Hypothalamus (tissue), 51 donors: Measurements from ENCODE around the gene RHCG.

Experiments
- DNase-seq, 51 donors: peaks; one replicate each; lab custom pipeline; 2025; lab: John Stamatoyannopoulos, UW

Gene RHCG

DNA sequence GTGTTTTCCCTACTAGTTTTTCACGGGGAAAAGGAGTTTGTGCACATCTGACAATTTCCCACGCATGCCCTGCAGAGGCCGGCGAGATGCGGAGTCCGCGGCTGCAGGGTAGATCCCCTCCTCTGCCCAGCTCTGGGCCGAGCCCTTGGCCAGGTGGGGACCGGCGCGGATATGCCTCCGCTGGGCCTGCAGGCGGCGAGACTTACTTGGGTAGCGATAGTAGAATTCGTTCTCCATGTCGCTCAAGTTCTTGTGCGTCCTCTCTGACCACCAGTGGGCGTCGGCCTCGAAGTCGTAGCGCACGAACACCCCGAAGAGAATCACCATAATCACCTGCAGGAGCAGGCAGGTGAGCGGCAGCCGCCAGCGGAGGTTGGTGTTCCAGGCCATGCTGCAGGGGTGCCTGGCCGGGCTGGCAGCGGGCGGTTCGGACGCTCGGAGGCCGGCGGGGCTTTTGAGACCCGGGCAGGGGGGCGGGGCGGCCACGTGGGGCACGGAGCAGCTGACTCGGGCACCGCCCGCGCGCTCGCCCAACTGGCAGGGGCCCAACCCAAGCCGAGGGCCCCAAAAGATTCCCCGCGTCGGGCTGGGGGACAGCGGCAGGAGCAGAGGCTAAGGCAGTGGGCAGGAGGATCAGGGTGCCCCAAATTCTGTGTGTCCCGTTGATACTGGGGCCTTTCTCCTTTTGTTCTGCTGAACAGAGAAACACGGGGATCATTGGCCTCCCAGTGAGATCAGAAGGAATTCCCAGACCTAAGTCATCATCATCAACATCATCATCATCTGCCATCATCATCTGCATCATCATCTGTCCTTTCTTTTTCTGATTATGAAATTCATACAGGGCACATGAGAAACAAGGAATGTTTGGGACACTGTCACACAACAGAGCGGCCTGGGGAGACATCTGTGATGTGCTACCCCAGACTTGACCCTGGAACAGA is at the start of gene RHCG:
Gene RHCG (minus strand): TSS at position 429 of the 944 bp plus-strand sequence. CDS start 39 bp downstream, at position 390.
- DNase-seq = peak in 28 of 51 donors; percentile 5 to 57 (median 18)

DNA sequence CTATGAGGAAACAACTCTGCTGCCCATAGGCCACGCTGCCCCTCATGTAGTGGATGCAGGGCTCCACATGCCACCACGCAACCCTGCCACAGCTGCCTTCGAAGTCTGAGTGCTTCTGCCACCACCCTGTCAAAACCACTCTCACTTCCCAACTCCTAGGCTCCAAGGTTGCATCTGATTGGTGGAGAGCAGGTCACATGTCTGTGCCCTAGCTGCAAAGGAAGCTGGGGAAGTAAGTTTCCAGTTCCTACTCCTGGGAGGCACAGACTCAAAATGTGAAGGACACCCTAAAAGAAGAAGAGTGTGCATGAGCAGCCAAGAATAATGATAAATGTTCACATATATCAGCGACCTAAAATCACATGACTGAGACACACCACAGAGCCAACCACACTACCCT is 47.0 kb upstream of the RHCG start:
- DNase-seq = no peak

DNA sequence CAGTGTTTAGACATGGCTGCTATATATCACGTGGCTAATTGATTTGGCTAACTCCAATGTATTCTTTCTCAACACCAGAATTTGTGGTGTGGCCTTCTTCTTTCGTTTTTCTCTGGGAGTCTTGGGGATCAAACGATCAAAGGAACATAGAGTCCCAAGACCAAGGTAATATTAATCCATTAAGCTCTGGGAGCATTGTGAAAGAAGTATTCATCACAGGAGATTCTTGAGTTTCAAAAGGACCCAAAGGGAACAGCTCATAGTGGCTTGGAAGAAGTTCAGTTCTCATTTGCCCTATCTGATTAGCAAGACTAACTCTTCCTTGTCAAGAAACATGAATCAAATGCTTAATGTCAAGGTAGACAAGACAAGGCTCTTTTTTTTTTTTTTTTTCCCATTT is 46.0 kb upstream of the RHCG start:
- DNase-seq = no peak

DNA sequence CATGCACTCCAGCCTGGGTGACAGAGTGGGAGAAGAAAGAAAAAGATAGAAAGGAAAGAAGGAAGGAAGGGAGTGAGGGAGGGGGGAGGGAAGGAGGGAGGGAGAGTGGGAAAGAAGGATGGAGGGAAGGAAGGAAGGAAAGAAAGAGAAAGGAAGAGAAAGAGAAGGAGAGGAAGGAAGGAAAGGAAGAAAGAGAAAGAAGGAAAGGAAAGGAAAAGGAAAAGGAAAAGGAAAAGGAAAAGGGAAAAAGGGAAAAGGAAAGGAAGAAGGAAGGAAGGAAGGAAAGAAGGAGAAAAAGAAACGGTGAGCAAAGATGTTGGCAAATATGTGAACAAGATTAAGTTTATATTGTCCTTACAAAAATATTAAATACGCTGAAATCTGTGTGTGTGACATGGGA is 42.6 kb upstream of the RHCG start:
- no peak for DNase-seq

DNA sequence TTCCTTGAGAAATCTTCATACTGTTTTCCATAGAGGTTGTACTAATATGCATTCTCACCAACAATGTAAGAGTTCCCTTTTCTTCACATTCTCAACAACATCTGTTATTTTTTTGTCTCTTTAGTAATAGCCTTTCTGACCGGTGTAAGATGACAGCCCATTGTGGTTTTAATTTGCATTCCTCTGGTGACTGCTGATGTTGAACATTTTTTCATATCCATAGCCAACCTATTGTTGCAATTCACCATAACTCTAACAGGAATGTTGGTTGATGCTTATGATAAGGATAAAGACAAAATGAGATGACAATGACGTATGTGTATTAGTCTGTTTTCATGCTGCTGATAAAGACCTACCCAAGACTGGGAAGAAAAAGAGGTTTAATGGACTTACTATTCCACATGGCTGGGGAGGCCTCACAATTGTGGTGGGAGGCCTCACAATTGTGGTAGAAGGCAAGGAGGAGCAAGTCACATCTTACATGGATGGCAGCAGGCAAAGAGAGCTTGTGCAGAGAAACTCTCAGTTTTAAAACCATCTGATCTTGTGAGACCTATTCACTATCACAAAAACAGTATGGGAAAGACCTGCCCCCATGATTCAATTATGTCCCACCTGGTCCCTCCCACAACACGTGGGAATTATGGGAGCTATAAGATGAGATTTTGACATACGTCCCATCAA is 37.6 kb upstream of the RHCG start:
- no peak for DNase-seq

DNA sequence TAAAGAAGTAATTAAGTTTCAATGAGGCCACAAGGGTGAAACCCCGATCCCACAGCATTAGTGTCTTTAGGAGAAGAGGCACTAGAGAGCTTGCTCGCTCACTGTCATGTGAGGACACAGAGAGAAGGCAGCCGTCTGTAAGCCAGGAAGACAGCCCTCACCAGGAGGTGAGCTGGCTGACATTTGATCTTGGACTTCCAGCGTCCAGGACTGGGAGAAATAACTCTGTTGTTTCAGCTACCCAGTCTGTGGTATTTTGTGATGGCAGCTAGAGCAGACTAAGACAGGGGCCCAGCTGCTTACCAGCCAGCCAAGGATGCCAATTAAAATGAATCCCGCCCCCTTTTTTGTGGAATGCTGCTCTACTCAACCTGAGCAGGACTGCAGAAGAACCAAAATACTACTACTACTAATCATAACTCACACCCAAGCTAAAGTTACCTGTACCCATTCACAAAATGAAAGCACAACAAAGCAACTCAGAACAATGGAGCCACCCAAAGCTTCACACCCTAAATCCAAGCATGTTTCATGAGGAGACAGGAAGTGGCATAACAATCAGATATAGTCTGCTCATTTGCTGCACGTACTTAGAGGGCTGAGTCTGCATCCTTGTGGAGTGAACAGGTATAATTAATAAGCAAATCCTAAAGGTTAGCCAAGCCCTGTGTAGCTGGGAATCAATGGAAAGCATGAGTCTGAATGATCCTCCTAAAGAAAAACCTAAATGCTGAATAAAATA is 35.6 kb upstream of the RHCG start:
- DNase-seq = no peak

DNA sequence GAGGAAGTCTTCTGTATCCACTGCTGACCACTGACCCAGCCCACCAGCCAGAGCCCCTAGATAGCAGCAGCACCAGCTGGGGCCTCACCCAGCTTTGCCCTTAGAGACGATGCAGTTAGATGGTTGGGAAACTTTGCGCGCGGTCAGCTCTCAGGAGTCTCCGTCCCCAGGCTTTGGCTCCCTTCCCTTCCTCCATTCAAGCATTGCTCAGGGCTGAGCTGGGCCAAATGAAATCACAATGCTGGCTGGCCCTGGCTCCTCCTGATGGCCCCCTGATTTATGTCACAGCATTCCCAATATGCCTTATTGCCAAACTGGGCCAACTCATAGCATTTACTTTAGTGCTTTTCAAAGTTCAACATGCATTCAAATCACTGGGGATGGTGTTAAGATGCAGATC is 34.6 kb upstream of the RHCG start:
- DNase-seq = peak in 2 of 51 donors; percentile 1 to 9

DNA sequence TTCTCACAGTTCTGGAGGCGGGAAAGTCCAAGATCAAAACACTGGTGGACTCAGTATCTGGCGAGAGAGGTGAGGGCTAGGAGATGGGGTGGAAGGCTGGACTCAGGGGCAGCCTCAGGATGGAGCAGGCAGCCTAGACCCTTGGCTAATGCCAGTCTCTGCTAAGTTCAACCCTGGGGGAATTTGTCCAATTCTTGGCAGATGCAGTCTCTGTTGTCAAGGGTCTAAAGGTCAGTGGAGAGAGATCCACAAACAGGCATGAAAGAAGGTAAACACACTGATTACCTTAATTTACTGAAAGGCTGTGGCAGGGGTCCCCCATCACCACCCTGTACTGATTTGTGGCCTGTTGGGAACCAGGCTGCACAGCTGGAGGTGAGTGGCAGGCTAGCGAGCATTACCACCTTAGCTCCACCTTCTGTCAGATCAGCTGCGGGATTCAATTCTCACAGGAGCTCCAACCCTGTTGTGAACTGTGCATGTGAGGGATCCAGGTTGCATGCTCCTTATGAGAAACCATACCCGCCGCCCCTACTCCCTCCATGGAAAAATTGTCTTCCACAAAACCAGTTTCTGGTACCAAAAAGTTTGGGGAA is 32.5 kb upstream of the RHCG start:
- DNase-seq = no peak

DNA sequence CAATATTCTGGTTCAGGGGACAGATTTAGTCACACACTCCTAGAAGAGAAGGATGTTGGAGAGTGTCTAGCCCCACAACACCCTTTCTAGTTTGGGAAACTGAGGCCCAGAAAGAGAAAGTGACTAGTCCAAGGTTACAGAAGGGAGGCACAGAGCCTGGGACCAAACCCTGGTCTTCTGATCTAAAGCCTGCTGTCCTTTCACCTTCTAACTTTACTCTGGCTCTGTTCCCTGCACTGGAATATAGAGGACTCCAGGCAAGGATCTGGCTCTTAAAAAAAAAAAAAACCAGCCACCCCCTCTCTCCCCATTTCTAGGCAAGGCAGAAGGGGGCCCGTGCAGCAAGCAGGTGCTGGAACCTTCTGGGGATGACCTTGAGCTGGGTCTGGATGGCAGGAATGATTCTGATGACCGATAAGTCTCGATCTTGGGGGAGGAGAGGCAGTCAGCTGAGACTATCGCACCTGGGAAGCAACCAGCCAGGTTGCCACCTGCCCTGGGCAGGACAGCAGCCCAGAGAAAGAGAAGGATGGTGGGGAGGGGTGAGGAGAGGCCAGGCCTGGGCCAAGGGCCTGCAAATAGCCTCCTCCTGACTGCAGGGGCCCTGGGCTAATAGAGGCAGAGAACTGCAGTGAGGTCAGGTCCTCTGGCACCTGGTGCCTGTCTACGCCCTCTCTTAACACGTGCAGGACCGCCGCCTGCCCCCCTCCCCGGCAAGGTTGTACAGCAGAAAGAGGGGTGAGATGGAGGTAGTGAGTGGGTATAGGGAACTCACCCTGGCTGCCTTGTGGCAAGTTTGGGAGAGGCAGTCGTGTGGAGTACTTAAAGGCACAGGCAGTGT is 30.4 kb upstream of the RHCG start:
- DNase-seq = no peak

DNA sequence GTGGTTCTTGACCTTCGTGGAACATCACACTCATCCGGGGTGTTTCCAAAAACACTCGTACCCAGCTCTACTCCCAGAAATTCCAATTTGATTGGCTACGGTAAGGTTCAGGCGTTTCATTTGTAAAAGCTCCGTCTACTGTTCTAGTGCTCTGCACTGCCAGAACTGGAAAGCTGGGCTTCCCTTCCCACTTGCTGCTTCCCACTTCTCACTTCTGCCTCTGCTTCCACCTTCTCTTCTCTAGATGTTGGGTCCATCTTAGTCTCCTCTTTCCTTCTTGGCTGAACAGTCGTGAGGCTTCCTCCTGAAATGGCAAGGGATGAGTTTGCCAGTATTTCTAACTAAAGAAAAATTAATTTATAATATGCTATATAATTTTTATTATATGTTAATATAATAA is 29.8 kb upstream of the RHCG start:
- DNase-seq = no peak

DNA sequence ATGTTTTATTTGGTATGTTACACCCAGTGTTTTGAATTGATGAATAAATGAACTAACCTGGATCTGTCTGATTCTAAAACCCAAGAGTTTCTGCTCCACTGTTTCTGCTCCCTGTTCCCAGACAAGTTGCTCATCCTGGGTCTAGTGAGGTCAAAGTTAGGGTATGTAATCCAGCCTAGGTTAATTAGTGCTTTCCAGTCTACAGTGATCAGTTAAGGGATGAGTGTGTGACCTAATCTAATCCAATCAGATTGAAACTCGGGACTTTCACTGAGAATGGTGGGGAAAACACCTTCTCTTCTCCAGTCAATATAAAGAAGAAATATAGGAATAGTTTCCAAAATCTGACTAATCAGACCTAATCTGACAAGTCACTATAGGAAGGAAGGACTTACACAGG is 27.8 kb upstream of the RHCG start:
- DNase-seq = no peak

DNA sequence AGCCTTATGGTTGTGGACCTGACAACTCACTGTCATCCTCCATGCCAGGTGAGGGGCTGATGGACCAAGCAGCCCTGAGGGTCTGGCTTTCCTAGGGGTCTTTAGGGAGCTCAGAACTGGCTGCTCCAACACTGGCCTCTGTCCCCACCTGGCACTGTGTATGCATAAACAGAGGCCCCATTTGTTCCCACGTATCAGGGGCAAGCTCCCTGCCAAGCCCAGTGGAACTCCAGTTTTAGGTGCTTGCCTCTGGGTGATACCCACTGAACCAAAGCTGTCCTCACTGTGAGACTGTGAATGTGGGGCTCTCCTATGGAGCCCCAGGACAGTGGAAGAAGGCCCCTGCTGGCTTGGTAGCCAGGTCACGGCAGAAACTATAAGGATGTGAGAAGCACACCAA is 26.7 kb upstream of the RHCG start:
- DNase-seq = no peak

DNA sequence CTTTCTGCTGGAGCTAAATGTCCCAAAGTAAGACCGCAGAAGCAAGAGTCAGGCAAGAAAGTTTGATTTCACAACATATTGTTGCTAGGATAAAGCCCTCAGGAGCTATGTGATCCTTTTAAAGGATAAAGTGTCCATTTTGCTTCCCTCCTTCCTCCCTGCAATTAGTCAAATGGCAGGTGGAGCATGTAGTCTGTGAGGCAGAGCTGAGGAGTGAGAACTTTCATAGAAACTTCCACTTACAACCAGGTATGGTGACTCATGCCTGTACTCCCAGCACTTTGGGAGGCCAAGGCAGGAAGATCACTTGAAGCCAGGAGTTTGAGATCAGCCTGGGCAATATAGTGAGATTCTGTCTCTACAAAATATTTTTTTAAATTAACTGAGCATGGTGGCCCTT is 25.2 kb upstream of the RHCG start:
- no peak for DNase-seq

DNA sequence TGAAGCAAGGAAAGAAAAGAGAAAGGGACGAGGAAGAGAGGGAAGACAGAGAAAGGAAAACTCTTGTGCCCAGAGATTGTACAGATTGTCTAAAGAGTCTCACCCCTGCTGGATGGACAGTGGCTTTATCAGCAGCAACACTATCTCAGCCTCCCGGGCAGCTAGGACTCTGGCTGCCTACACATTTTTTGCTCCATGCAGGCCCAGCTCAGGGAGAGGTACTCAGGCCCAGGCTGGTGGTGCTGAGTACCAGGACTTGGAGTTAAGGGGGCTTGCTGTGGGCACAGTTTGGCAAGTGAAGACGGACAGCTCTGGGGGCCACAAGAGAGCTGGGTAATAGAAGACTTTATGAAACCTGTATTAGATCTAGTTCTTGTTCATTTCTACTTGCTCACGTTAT is 19.1 kb upstream of the RHCG start:
- no peak for DNase-seq

DNA sequence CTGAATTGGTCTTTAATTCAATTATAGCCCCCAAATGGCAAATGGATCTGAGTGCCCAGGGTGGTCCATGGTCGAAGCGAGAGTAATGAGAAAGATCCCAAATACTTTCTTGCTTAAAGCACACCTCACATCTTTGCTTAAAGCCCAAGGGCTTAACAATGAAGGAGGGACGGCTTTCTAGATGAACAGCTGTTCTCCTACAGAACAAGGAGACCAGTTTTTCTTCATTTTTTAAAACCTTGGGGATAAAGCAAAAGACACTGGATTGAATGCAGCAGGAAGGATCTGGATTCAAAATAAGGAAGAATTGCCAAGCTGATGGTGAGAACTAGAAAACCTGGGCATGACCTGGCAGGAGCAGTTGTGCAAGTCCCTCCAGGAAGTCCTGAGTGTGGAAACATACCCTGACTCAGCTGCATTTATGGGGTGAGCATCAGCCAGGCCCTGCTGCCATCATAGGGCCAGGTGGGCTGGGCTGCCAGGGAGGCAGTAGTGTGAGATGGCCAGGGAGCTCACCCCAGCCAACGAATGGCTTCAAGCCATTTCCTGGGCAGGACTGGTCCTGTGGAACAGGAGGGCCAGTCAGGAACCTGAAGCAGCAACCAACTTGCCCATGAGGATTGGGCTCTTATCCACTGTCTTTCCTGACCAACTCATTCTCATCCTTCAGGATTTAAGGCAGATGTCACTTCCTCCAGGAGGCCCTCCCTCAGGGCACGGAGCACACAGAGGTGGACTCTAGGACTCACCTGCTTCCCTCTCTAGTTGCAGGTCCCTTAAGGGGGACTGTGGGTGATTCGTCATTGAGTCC is 18.4 kb upstream of the RHCG start:
- no peak for DNase-seq

DNA sequence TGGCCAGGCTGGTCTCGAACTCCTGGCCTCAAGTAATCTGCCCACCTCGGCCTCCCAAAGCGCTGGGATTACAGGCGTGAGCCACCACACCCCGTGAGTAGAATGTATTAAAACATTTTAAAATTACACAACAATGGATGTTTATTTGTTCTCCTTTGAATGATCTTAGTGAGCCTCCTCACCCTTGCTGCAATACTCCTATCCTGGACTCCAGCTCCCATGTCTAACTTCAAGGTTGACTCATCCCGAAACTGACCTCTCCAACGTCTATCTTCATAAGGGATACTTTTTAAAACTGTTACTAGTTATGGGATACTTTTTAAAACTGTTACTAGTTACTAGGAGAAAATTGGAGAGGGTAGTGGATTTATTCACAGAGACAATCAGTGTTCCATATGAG is 17.8 kb upstream of the RHCG start:
- DNase-seq = no peak

DNA sequence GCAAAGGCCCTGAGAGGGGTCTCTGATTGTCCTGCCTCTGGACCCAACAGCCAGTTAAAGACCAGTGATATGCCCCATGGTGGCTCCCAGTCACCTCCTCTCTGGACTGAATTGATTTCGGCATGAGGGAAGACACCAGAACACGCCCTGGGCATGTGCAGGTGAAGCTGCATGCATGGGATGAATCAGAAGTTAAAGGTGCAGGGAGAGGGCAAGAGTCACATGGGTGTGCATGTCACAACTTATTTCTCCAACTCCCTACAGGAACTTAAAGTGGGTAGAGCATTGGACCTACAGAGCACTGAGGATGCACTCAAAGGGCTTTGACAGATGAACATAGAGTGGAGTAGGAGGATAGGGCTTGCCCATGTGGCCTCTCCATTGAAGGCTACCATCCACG is 16.9 kb upstream of the RHCG start:
- no peak for DNase-seq

DNA sequence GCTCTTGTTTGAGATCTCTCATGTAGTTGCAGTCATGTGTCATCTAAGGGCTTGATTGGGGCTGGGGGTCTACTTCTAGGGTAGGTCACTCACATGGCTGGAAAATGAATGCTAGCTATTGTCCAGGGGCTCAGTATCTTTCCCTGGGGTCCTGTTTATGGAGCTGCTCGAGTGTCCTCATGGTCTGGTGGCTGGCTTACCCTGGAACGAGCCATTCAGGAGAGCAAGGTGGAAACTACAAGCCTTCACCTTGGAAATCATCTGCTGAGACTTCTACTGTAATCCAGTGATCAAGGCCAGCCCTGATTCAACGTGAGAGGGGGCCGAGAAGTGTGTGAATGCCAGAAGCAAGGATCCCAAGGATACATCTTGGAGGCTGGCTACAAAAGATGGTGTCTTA is 16.2 kb upstream of the RHCG start:
- no peak for DNase-seq

DNA sequence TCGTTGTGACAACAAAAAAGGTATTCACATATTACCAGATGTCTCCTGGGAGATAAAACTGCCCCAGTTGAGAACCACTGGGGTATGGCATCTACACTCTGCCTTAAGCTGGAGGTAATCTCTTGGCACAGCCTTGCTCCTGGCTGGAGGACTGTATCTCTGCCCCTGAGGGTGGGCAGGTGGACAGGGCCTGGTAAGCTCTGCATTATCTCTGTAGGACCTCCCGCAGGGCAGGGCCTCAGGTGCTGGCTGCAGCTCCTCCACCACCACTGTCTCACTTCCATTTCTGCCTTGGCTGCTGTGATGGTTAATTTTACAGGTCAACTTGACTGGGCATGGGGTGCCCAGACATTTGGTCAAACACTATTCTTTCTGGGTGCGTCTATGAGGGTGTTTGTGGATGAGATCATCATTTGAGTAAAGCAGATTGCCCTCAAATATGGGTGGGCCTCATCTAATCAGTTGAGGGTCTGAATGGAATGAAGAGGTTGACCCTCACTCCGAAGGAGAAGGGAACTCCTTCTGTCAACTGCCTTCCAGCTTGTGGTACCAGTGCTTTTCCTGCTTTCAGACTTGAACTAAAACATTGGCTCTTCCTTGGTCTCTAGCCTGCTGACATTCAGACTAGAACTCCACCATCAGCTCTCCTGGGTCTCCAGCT is 9.8 kb upstream of the RHCG start:
- no peak for DNase-seq
